GM21526 (cell line): ENCODE data around the gene AOPEP.

ENCODE experiments used
- ATAC-seq: cut with Tn5 transposase; IDR thresholded peaks from one replicate; pipeline ENCODE4 v1.9.1; 2021; ENCODE audit warnings: moderate library complexity; ENCODE audit not compliant: unreplicated experiment, low FRiP score

Gene AOPEP

DNA sequence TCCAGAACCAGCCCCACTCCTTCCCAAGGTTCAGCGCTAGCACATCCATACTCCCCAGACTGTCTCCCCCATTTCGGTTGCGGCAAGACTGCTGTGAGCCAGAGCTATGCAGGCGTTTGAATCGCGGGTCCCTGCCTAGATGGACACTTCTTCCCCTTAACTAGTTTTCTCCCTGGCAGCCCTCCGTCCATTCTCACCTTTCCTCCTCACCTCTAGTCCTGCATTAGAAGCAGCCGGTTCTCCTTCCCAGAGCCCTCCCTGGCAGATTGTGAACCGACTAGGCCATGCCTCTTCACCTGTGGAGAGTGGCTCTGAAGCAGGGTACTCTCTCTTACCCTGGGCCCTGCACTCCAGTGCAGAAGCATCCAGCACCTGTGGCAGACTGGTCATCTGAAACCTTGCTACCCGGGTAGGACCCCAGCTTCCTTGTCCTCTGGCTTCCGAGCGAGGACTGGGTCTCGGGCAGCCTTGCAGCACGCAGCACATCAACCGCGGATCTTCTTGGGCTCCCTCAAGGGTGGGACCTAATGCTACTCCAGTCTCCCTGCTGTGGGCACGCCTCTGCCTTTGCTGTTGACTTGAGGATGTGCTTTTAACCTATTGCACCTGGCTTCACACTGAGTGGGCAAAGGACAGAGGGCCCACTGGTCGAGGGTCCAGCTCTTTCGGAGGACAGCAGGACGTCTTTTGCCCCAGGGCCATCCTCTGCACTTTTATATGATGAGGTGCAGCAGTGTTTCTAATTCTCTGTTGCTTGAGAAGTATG lies 183.6 kb downstream of the AOPEP start:
- no peak for ATAC-seq

DNA sequence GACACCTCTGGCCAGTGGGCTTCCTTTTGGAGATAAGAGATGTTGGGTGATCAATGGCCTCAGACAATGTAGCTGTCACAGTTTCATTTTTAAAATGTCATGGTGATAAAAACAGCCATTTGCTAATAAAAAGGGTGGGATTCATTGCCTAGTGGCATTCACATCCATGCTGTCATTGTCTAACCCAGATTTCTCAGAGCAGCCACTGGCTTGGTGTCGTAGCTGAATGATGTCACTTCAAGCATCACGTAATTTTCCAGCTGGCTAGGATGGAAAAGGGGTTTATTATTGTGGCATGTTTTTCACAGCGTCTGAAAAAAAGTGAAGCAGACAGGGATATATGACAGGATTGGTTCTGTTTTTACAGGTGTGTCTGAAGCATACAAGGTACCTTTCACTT lies 184.7 kb downstream of the AOPEP start:
- ATAC-seq, result no peak

DNA sequence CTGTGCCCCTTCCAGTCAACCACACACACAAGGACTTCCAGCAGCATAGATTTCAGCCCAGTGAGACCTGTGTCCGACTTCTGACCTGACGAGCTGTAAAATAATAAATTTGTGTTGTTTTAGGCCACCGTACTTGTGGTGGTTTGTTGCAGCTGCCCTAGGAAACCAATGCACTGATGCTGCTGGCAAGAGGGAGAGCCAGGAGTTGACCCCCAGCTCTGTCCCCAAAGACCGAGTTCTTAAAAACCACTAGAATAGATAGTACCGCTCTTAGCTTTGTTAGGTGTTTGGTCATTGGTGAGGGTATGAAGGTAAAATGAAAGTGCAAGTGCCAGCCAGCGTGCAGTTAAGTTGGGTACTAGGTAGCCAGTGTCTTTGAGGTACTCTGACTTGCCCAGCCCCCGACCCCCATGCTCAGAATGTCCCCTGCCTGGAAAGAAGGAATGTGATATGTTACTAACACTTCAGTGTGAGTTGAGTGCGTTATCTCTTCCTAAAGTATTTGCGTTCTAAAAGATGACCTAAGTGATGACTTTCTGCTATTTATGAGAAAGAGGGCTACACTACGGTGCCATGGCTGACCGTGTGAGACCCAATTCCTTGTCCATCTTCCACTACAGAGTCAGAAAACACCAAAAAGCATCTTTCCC lies 185.6 kb downstream of the AOPEP start:
- ATAC-seq, result no peak

DNA sequence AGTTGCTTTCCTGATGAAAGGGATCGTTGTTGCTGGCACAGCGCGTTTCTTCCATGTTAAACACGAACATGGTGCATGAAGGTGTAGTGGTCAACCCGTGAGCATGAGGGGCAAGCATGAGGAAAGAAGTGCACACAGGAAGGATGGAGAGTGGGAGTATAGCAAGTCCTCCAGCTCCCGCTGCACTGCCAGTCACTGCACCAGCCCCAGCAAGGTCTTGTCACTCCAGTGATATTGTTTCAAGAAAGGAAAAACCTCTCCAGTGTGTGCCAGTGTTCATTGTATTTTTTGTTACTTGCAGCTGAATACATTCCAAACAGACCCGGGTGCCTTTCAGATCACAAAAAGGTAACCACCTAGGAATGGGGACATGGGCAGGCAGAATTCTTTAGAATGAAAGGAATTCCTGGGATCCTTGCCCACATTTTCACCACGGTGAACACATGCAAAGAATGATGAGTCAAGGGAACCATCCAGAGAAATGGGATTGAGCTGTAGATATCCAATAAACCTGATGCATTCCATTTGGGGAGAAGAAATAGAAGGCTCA lies 186.3 kb downstream of the AOPEP start:
- ATAC-seq, result no peak

DNA sequence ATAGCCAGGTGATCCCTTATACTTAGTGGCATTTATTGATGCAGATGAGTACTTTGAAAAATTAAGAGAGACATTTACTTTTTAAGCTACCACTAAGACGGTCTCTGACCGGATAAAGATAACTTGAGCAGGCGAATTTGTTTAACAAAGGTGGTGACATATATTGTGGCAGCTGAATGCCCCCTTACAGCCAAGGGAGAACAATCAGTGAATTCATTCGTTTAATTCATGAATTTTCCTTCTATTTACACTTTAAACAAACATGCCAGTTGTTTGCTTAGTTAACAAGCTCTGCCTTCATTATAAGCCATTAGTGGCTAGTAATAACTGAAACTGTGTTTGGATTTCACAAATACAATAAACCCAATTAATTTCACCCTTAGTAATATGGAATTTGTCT lies 187.1 kb downstream of the AOPEP start:
- no peak for ATAC-seq

DNA sequence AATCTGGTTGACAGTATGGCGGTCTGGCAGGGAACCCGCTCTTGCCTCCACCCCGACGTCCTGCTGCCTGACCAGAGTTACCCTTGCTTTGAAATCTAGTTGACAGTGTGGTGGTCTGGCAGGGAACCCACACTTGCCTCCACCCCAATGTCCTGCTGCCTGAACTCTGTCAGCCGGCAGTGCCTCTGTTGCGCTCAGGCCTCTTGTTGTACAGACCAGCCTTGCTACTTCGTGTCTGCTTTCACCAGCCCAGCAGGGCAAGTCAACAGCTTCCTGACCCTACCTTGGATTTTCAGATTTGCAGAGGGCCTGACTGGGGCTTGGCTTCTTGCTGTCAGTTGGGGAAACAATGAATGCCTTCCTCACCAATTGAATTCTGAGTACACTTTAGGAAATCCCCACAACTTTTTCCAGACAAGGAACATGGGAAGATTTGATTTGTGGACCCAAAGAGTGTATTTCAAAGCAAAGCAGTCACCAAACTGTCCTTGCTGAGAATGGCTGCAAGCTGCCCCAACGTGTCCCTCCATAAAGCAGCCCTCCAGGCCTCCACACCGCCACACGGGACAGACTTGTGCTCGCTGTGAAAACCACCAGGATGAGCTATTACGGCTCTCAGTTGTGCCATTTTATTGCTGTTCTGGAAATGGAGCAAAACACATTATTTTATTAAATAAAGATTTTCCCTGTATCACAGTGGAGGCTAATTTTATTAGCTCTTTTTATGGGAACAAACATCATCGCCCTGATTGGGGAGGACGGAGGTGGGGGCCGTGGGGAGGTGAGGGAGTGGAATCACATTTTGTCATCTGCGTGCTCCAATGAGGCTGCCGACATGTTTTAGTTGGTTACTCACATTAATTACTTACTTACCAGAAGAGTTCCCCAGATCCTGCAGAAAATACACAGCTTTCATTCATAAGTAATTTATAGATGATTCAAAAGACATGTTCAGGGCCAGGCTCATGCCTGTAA lies 189.3 kb downstream of the AOPEP start:
- ATAC-seq, result no peak

DNA sequence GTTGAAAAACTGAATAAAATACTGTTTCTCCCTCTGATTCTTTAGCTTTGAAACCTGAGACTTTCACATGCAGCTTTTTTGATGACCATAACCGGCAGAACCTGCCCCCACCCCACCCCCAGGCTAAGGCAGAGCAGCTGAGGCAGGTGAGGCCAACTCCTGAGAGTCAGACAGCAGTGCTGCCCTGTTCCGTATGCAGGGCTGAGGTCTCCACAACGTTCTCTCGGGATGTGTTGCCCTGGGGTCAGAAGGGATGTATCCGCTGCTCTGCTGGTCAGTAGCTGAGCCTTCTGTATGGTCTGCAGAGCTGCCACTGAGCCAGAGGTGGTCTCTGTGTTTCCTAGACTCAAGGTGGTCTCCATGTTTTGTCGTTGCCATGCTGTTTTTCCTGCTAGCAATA lies 190.5 kb downstream of the AOPEP start:
- ATAC-seq, result no peak

DNA sequence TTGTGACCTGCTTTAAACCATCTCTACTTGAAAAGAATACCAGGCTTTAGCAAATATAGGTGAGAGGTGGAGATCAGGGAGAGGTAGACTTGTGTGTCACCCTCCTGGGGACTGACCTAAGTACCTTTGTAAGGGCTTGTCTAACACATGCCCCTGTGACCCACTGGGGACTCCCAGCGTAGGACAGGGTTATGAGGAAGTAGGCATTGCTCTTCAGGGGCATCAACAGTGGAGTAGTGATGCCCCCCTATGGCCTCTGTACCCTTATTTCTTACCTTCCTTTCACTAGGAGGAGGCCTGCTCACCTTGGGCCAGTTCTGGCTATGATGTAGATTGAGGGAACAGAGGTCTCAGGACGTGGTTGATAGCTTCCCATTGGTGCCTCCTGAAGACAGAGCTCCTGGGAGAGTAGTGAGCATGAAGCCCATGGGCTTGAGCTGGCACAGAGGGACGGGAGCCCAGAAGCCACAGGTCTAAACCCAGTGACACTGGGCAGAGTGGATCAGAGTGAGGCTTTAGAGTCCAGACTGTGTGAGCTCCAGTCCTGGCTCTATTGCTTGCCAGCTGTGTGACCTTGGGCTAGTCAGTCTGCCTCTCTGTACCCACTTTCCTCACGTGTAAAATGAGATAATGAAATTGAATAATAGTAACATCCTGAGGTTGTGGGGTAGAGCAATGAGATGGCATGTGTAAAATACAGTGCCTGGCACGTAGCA lies 191.7 kb downstream of the AOPEP start:
- ATAC-seq, result no peak

DNA sequence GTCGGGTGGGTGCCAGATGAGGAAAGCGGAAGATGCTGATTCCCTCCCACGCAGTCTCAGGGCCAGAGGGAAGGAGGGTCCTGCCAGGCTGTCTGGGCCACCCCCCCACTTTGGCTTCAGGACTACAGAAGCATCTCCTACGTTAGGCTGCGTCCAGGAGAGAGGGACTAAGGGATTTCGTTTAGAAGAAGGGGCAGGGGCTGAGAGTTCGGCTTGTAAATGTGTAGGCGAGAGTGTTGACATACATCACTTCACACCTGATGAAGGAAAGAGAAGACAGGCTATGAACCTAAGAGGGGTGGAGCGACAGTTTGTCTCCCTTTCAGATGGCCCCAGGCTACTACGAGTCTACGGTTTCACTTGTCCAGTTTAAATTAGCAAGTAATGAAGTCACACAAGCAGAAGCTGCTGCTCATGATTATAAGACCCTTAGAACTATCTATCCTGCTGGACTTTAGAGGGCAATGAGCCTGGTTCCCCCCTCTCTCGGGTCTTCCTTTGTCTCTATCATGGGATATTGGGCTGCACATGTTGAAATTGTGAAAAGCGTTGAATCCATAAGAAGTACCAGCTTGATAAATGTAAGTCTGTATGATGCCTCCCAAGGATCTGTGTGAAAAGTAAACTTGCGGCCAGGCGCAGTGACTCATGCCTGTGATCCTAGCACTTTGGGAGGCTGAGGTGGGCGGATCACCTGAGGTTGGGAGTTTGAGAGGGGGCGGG lies 193.0 kb downstream of the AOPEP start:
- no peak for ATAC-seq

DNA sequence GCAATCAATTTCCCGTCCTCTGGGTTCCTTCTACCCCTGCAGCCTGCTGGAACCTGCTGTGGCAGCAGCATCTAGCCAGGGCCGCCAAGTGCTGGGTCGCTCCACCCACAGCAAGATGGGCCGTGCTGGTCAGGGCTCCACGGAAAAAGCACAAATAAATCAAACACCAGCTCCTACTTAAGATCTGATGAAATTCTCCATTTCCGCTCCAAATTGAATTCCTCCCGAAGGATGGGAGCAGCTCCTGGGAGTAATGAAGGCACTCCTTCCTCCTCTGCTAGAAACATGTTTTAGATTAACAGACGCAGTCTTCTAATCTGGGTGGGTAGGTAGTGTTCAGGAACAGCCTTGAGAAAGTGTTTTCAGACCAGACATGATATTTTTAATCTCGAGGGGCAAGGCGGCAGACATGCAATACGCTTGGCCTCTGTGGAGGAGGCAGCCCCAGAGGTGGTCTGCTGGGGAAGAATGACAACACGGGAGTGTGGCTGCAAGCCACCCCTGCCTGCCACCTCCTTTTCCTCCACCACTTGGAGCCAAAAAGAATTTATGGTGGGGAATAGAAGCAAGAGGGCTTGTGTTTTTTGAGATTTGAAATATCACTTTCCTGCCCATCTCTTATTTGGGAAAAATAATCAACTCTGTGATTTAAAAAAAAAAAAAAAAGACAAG lies 194.1 kb downstream of the AOPEP start:
- no peak for ATAC-seq

DNA sequence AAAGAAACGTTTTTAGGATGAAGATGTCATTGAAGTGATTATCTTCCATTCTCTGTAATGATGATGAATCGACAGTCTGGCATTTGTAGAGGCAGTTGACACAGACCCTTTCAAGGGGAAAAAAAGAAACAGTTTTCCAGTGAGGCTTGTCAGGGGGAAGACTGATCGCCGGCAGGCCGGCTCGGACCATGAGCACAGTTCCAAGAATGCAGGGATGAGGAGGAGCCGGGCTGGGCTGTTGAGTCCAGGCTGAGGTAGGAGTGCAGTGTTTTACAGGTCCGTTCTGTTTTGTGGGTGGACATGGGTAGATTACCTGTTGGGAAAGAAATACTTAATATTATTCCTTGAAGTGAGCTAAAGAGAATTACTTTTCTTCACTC lies 194.6 kb downstream of the AOPEP start:
- no peak for ATAC-seq

DNA sequence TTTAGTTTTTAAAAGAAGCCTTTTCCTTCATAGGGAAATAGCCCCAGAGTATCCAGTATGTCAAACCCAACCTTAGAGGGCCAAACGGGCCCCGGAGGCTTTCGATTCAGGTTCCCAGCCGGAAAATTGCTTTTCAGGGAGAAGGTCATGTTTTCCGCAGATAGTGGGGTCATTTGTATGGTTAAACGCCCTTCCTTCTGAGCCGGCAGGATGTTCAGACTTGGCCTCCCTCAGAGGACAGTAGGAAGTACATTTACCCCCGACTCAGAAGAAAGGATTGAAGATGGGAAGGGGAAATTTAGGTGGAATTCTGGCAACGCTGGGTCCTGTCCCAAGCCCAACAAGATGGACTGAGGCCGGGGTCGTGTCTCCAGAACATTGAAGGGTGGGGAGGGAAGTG lies 195.2 kb downstream of the AOPEP start:
- ATAC-seq, result no peak

DNA sequence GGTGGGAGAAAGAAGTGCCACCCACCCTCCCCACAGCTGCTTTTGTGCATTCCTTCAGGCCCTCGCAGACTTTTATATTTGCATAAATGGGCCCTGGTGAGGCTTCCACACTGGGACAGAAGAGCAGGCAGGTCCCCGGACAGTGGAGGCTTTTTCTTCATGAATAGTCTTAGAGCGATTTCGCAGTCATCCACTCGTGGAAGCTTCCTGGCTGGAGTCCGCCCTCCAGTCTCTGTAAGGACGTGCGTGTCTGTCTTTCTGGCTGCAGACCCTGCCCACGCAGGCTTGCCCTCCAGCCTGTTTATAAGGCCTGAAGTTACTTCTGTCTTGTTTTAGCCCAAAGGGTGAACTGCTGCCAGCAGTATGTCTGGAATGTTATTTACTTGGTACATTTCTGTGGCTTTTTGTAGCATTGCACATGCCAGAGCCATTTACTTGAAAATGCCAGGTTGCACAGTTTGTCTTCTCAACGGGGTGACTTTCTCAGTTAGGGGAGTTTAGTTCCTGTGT lies 195.7 kb downstream of the AOPEP start:
- ATAC-seq, result no peak

DNA sequence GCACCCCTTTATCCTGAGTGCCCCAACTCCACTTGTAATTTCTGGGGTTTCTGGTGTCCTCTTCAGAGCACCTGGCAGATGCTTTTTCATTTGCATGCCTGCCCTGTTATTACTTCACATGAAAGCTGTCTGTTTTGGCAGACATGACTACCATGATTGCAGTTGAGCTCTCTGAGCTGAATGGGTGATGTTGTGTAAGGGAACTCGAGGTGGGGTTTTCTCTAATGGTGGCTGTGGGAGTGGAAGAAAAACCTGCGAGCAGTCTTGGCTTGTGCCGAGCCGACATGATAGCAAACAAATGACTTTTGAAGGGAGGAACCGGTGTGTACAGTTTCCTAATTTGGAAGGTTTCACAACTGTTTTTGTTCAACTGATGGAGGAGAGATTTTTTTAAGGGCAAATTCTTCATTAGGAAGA lies 196.2 kb downstream of the AOPEP start:
- no peak for ATAC-seq

DNA sequence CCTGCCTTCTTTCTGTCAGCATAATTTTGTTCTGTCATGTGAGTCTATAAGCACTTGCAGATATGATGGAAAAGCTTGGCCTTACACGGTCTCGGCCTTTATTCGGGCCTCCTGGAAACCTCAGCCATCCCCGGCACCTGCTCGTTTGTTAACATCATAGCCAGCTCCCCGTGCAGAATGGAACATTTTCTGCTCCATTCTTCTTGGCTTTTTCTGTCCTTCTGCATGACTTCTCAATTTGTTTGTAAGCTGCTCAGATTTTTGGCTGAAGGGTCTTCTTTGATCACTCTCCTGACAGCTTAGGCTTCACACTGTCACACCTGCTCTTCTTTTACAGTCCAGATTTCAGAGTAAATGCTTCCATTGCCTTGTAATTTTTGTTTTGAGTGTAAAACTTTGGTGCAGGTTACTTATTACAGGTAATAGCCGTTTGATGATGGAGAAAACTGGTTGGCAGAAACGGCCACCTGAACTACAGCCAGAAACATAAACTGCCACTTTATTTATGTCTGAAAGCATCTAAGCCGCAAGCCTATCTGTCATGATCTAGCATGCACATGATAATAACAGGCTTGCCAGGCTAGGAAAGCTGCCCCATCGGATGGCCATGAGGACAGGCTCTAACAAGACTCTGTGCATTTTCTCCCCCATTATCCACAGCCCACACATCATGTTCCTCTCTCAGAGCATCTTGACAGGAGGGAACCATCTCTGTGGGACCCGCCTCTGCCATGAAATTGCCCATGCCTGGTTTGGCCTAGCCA lies 197.0 kb downstream of the AOPEP start:
- ATAC-seq, result no peak

DNA sequence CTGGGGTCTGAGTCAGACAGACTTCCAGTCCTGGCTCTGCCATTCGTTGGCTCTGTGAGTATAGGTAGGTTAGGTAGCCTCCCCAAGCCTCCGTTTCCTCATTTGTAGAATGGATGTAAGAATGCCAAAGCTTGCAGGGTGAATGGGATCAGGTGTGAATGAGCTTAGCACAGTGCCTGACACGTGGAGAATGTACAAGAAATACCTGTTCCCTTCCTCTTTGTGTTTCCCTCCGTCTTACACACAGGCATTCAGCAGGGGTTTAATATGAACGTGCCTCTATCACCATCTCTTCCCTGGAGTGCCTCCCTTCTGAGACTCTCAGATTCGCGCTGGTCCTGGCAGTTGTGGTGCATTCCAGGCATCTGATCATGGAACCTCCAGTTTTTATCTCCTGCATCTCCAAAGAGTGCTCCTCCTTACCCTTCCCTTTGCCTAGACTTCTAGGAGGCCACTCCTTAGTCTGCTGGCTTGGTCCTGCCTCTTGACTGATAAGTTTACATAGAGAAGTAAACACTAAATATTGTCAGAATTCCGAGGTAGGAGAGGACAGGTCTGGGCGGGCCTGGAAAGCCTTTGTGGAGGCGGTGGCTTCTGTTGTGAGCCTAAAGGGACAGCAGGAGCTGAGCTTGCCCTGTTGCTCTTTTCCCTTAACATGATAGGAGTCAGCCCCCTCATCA lies 199.4 kb downstream of the AOPEP start:
- no peak for ATAC-seq

DNA sequence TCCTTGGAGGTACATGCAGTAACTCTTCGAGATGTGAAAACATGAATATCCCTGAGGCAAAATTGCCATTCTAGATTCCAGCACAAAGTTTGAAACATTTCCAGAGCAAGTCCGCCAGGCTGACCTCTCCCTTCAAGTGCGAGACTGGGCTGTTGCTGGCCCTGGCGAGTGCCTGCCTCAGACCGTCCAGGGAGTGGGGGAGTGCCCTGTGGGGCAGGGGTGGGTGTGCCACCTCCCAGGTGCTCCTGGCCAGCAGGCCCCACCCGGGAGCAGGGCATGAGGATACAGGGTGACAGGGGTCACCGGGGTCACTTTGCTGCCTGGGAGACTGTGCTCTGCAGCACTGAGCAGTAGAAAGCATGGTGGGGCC lies 199.9 kb downstream of the AOPEP start:
- no peak for ATAC-seq
